A549 (cell line): ENCODE measurements around the gene STX18. TPM values are rescaled to one million over a fixed set of nuclear protein-coding genes. Genes with fewer than 3 reads are reported as not detected.
A peak's percentile ranks its signal among the peaks of the same experiment; 100 is the strongest.

Source experiments
- ATAC-seq, 2 experiments: fragments of 200-7000 bp in 1 of 2; fragments of >200 bp in 1 of 2; cut with Nextera tagmentation in 1 of 2; cut with Tn5 transposase in 1 of 2; 3 replicates each; pipeline versions ENCODE4 v1.8.0 to v1.9.1; 2018 to 2020; ENCODE audit warnings: mild to moderate bottlenecking in 1 of 2, moderate library complexity in 1 of 2
- CTCF ChIA-PET: fragments of 300-600 bp; sonication (Branson Sonifier 250); formaldehyde crosslinking; extraction: SDS; loops from one replicate; lab custom pipeline; 2021; ENCODE audit warnings: antibody characterized with exemption, inconsistent platforms; lab: Yijun Ruan, JAX
- POLR2A ChIA-PET: fragments of 350-600 bp; formaldehyde crosslinking; extraction: SDS; loops from one replicate; lab custom pipeline; 2021; ENCODE audit warnings: antibody characterized with exemption, inconsistent platforms; lab: Yijun Ruan, JAX
- DNase-seq, 2 experiments: peaks; one replicate each; pipeline versions ENCODE4 v3.0.0 to v3.0.0-alpha.2; 2011 to 2016; ENCODE audit warnings: low read depth in 1 of 2, low spot score in 1 of 2
- FAIRE-seq: peaks from 2 replicates; lab custom pipeline; 2011; peaks lifted over from hg19 to GRCh38; lab: Jason Lieb, UNC
- H3K27ac ChIP-seq, 2 experiments: fragments of >200 bp; sonication (Bioruptor Twin); formaldehyde crosslinking; 3 replicates each; pipeline ENCODE4 v1.5.1; 2016 to 2017
- H3K4me1 ChIP-seq: fragments of >200 bp; sonication (Bioruptor Twin); formaldehyde crosslinking; 3 replicates; pipeline ENCODE4 v1.6.1; 2016
- H3K4me2 ChIP-seq: fragments of >200 bp; sonication (Bioruptor Twin); formaldehyde crosslinking; 3 replicates; pipeline ENCODE4 v1.6.1; 2016
- H3K4me3 ChIP-seq: fragments of >200 bp; sonication (Bioruptor Twin); formaldehyde crosslinking; 3 replicates; pipeline ENCODE4 v1.5.1; 2016
- H3K9me3 ChIP-seq: fragments of >200 bp; sonication (Bioruptor Twin); formaldehyde crosslinking; 3 replicates; pipeline ENCODE4 v1.6.1; 2016
- CHD2 ChIP-seq: fragments of 150-350 bp; IDR thresholded peaks from 2 replicates; pipeline ENCODE4 v1.6.1; 2014; ENCODE audit warnings: low read length; ENCODE audit not compliant: partially characterized antibody
- CHD4 ChIP-seq: fragments of 200-600 bp; sonication (generic); IDR thresholded peaks from 2 replicates; pipeline ENCODE4 v1.6.1; 2016; ENCODE audit warnings: antibody characterized with exemption, mild to moderate bottlenecking, borderline replicate concordance
- EP300 ChIP-seq, 2 experiments: fragments of >200 bp; sonication (Bioruptor Twin); formaldehyde crosslinking; IDR thresholded peaks; 2 replicates in 1 of 2; 3 replicates in 1 of 2; pipeline ENCODE4 v1.6.1; 2016 to 2017
- FOSL2 ChIP-seq, 2 experiments: fragments of 450-650 bp in 1 of 2; fragments of >200 bp in 1 of 2; sonication (Bioruptor Twin) in 1 of 2; formaldehyde crosslinking; IDR thresholded peaks; 2 replicates each; pipeline versions ENCODE4 v1.5.0 to v1.6.1; 2016 to 2020; ENCODE audit warnings: mild to moderate bottlenecking in 1 of 2, moderate library complexity in 1 of 2
- HOXA7 ChIP-seq: fragments of 250-450 bp; sonication (Bioruptor Pico); IDR thresholded peaks from 2 replicates; pipeline ENCODE4 v1.5.0; 2020; ENCODE audit warnings: mild to moderate bottlenecking, moderate library complexity
- KDM1A ChIP-seq: fragments of 200-600 bp; sonication (generic); IDR thresholded peaks from 2 replicates; pipeline ENCODE4 v1.6.1; 2016; ENCODE audit warnings: low read depth, mild to moderate bottlenecking
- POLR2AphosphoS2 ChIP-seq: conservative IDR thresholded peaks from 2 replicates; pipeline ENCODE4 v1.6.1; 2012; ENCODE audit warnings: low read length, improper control_type of control experiment, inconsistent platforms
- RAD21 ChIP-seq, 2 experiments: fragments of >200 bp in 1 of 2; sonication (Bioruptor Twin) in 1 of 2; formaldehyde crosslinking in 1 of 2; IDR thresholded peaks in 1 of 2; conservative IDR thresholded peaks in 1 of 2; 2 replicates in 1 of 2; 3 replicates in 1 of 2; pipeline ENCODE4 v1.6.1; 2012 to 2018; ENCODE audit warnings: inconsistent platforms in 1 of 2
- RARB ChIP-seq: fragments of 250-450 bp; sonication (Bioruptor Pico); IDR thresholded peaks from 2 replicates; pipeline ENCODE4 v1.8.0; 2021; ENCODE audit warnings: mild to moderate bottlenecking, moderate library complexity
- RFX5 ChIP-seq: fragments of 450-650 bp; IDR thresholded peaks from 2 replicates; pipeline ENCODE4 v1.7.1; 2014; ENCODE audit warnings: antibody characterized with exemption, mild to moderate bottlenecking, moderate library complexity
- TFCP2L1 ChIP-seq: fragments of 250-450 bp; sonication (Bioruptor Pico); IDR thresholded peaks from 2 replicates; pipeline ENCODE4 v1.5.0; 2021; ENCODE audit warnings: mild to moderate bottlenecking
- TP53 ChIP-seq: fragments of 250-450 bp; sonication (Bioruptor Pico); IDR thresholded peaks from 2 replicates; pipeline ENCODE4 v1.5.0; 2021; ENCODE audit warnings: mild to moderate bottlenecking, moderate library complexity
- ZSCAN20 ChIP-seq: fragments of 250-450 bp; sonication (Bioruptor Pico); IDR thresholded peaks from 2 replicates; pipeline ENCODE4 v1.8.0; 2022; ENCODE audit warnings: mild to moderate bottlenecking, moderate library complexity
- whole genome bisulfite sequencing: methylation state at CpG from one replicate; pipeline ENCODE4 v1.1.6; 2017; ENCODE audit errors: missing lambda C conversion rate; 5-methylcytosine and 5-hydroxymethylcytosine counted together
- polyA plus RNA-seq, 4 experiments: library from polyadenylated mRNA; depleted of rRNA in 3 of 4; stranded (reverse); fragments of >200 nt; fragmentation: RNase III in 1 of 4; extraction: RNeasy Plus Mini Kit Qiagen cat#74134 plus additional on column Dnase treatment in 1 of 4; gene quantifications; 2 replicates in 3 of 4; 3 replicates in 1 of 4; pipeline ENCODE4 v1.2.3, GENCODE V29; 2011 to 2017
- TF ChIP-seq, protein P1 (sequence below): fragments of >200 bp; sonication (Bioruptor Twin); formaldehyde crosslinking; IDR thresholded peaks from 2 replicates; pipeline ENCODE4 v1.6.1; 2016
- TF ChIP-seq, protein P2 (sequence below): IDR thresholded peaks from 2 replicates; pipeline ENCODE4 v1.6.1; 2012
- TF ChIP-seq, protein P3 (sequence below): fragments of 150-350 bp; IDR thresholded peaks from 2 replicates; pipeline ENCODE4 v1.6.1; 2014; ENCODE audit warnings: low read depth, mild to moderate bottlenecking, low read length

STX18 gene
- polyA plus RNA-seq, 2 of the 4 experiments (the other 2 are of a cell fraction) = 13.4 to 19.6 TPM

DNA sequence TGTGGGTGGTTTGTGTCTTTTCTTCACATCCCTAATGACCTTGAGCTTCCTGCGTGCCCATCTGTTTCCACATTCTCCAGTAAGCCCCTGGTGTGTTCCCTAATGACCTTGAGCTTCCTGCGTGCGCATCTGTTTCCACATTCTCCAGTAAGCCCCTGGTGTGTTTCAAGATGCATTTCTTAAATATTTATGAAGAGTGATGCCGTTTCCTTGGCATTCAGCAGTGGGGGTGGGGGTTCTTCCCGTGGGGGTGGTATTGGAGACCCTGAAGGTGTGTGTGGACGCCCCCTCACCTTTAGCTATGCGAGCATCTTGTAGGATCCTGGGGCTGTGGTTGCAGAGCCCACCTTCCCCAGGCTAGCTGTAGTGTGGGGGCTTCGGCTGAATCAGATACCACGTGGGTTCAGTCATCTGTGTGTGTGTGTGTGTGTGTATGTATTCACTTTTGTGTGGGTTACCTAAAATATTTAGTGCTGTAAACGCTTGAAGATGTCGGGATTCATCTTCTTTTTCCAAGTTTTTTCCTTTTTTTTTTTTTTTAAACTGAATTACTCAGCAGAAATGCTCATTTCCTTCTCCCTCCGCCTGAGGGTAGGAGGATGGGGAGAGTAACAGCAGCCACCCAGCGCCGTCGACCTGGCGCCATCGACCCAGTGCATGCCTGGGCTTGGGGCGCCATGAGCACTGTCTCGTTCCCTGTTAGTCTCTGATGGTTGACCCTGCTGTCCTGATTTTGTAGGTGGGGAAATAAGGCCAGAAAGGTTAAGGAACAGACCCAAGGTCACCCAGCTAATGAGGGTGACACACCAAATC lies 145.0 kb downstream of the STX18 start:
- ATAC-seq = no peak
- no peak overlapping the region for H3K4me3 ChIP-seq
- CTCF ChIA-PET = no interaction called here
- no peak for DNase-seq
- H3K4me1 ChIP-seq = peaks cover 10% of the 10 kb centered on the region; the same call in 2 of the 3 replicates
- TF ChIP-seq EP300 (IDR thresholded peaks at IDR 0.05) = no peak
- H3K9me3 ChIP-seq = 0 out of 3 replicates have a peak, but pooled peaks cover 6% of the 10 kb centered on the region
- no peak overlapping the region for H3K27ac ChIP-seq
- 65% methylated on average over 17 of the region's 19 CpGs for WGBS
- FAIRE-seq = no peak
- no peak overlapping the region for H3K4me2 ChIP-seq
- POLR2A ChIA-PET = interaction anchor here (0.7 kb wide), 1 partner anchor 61 kb away, joined by 6 read pairs; no protein-coding TSS in a partner anchor

DNA sequence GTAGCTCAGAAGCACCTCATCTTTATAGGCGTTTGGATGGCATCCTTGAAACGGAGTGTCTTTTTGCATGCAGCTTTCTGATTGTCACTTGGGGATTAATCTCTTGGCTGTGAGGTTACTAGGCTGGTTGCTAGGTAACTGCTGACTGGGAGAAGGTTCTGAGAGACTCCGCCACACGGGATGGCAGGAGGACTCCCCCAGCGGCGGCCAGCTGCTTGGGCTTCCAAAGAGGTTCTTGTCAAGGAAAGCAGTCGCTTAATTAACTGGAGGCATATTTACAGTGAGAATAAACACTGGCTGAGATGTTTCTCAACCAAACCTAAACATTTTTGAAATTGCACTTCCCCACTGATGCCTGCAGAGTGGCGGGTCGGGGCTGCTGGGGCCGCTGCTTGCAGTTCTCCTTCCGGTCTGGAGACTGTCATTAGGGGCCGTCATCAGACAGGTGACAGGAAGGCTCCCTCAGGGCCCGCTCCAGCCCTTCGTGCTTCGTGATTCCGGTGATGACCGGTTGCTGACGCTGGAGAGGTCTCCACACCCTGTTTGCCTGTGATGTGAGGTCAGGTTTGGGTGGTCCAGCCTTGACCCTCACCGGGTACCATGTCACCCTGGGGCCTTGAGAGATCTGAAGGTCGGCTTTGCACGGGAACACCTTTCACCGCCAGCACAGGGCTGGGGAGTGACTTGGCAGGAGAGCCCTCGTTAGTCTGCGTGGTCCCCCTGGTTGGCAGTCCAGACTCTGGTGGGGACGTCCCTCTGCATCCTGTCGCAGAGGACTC lies 145.8 kb downstream of the STX18 start:
- H3K4me2 ChIP-seq = no peak overlapping the region
- WGBS = 26% methylated on average over 18 of the region's 26 CpGs
- peak; percentile 27 to 47; a peak in 3 of 6 replicates for ATAC-seq

DNA sequence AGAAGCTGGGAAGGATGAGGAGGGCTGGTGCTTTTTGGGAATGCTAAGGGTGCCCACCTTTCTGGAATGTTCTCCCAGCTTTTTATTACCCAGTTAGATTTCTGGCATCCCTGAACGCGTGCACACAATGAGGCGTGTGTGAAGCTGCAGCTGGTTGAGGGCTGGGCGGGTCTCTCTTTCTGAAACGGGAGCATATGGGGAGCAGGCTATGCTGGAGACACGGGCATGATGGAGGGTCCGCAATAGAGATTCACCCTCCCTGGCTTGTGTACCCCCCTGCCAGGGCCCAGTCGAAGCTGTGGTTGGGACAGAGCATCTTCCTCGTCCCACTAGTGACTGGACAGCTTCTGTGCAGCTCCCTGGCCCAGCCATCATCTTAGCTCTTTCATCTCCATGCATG lies 146.5 kb downstream of the STX18 start:
- Histone ChIP-seq H3K9me3 (0 out of 3 replicates have a peak, but pooled peaks cover 5% of the 10 kb centered on the region), H3K4me3 (no peak overlapping the region), H3K27ac (no peak overlapping the region; a peak in 1 of 6 replicates), H3K4me1 (peaks cover 10% of the 10 kb centered on the region; the same call in 2 of the 3 replicates), H3K4me2 (no peak overlapping the region)
- WGBS = 41% methylated on average over 8 of the region's 9 CpGs
- CTCF ChIA-PET = interaction anchor here (1.0 to 2.4 kb wide), 2 partner anchors 11 to 35 kb away, joined by 4 to 10 read pairs; no protein-coding TSS in a partner anchor
- DNase-seq (no peak), FAIRE-seq (no peak), ATAC-seq (no peak; a peak in 1 of 6 replicates)
- POLR2A ChIA-PET = no interaction called here
- TF ChIP-seq, protein P1, sequence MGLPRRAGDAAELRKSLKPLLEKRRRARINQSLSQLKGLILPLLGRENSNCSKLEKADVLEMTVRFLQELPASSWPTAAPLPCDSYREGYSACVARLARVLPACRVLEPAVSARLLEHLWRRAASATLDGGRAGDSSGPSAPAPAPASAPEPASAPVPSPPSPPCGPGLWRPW = no peak
- no peak for TF ChIP-seq CHD2
- no peak for TF ChIP-seq RAD21 (conservative IDR thresholded peaks at IDR 0.05 in 1 of 2, IDR thresholded peaks at IDR 0.05 in 1 of 2)
- TF ChIP-seq, protein P2, sequence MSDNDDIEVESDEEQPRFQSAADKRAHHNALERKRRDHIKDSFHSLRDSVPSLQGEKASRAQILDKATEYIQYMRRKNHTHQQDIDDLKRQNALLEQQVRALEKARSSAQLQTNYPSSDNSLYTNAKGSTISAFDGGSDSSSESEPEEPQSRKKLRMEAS = no peak
- TF ChIP-seq KDM1A = no peak
- no peak for TF ChIP-seq FOSL2 (IDR thresholded peaks at IDR 0.05)
- TF ChIP-seq FOSL2 (CRISPR knock-in tag; IDR thresholded peaks at IDR 0.05) = no peak
- TF ChIP-seq POLR2AphosphoS2 = no peak
- TF ChIP-seq TFCP2L1 (CRISPR knock-in tag) = no peak
- TF ChIP-seq HOXA7 = no peak
- TF ChIP-seq, protein P3, sequence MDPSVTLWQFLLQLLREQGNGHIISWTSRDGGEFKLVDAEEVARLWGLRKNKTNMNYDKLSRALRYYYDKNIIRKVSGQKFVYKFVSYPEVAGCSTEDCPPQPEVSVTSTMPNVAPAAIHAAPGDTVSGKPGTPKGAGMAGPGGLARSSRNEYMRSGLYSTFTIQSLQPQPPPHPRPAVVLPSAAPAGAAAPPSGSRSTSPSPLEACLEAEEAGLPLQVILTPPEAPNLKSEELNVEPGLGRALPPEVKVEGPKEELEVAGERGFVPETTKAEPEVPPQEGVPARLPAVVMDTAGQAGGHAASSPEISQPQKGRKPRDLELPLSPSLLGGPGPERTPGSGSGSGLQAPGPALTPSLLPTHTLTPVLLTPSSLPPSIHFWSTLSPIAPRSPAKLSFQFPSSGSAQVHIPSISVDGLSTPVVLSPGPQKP = no peak

More for the DNA sequence above, 145.8 kb downstream of the STX18 start:
- Histone ChIP-seq H3K4me3 (no peak overlapping the region), H3K27ac (no peak overlapping the region), H3K9me3 (0 out of 3 replicates have a peak, but pooled peaks cover 6% of the 10 kb centered on the region), H3K4me1 (peaks cover 10% of the 10 kb centered on the region; the same call in 2 of the 3 replicates)
- ChIA-PET CTCF (interaction anchor here (1.0 to 2.4 kb wide), 2 partner anchors 11 to 35 kb away, joined by 4 to 10 read pairs; no protein-coding TSS in a partner anchor), POLR2A (interaction anchor here (0.7 kb wide), 1 partner anchor 62 kb away, joined by 6 read pairs; no protein-coding TSS in a partner anchor)
- TF ChIP-seq, protein P2 = no peak
- TF ChIP-seq RAD21 (conservative IDR thresholded peaks at IDR 0.05 in 1 of 2, IDR thresholded peaks at IDR 0.05 in 1 of 2) = no peak
- TF ChIP-seq RFX5 = 0 out of 2 replicates have a peak, but pooled peaks have one; percentile 59
- no peak for TF ChIP-seq TFCP2L1 (CRISPR knock-in tag)
- TF ChIP-seq CHD4 = no peak
- no peak for TF ChIP-seq TP53
- TF ChIP-seq ZSCAN20 (CRISPR knock-in tag) = no peak
- no peak for TF ChIP-seq RARB
- DNase-seq = no peak
- FAIRE-seq = no peak
